Astrocyte (in vitro differentiated cells and primary cell): ENCODE measurements around the gene HIPK2.

Source experiments
- EZH2 ChIP-seq: IDR thresholded peaks from 2 replicates; pipeline ENCODE4 v1.6.1; 2012; ENCODE audit warnings: mild to moderate bottlenecking, low read length, inconsistent platforms; ENCODE audit not compliant: insufficient read depth
- TF ChIP-seq, protein P1 (sequence below): IDR thresholded peaks from 2 replicates; pipeline ENCODE4 v1.5.1; 2011; ENCODE audit warnings: low read depth, mild to moderate bottlenecking, inconsistent platforms, low read length, moderate library complexity; ENCODE audit not compliant: insufficient read depth

DNA sequence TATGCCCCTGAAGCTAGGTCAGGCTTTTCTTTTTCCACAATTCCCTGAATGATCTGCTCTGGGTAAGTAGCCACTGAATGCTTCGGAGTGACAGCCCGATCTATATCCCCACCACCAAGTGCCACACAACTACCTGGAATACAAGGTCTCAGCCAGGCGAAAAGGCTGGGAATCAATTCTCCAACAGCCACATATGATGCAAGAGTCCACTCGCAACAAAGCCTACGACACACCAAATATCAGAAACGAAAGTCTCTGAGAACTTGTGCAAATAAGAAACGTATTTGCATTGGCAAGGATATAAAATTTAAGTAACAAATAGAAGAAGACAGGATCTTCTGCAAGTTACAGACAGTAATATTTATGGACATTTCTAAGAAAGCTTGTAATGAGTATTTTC lies 5.7 kb downstream of the HIPK2 start:
- TF ChIP-seq, protein P1, sequence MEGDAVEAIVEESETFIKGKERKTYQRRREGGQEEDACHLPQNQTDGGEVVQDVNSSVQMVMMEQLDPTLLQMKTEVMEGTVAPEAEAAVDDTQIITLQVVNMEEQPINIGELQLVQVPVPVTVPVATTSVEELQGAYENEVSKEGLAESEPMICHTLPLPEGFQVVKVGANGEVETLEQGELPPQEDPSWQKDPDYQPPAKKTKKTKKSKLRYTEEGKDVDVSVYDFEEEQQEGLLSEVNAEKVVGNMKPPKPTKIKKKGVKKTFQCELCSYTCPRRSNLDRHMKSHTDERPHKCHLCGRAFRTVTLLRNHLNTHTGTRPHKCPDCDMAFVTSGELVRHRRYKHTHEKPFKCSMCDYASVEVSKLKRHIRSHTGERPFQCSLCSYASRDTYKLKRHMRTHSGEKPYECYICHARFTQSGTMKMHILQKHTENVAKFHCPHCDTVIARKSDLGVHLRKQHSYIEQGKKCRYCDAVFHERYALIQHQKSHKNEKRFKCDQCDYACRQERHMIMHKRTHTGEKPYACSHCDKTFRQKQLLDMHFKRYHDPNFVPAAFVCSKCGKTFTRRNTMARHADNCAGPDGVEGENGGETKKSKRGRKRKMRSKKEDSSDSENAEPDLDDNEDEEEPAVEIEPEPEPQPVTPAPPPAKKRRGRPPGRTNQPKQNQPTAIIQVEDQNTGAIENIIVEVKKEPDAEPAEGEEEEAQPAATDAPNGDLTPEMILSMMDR = no peak
- TF ChIP-seq EZH2 = no peak
